GM12865 (cell line): ENCODE data around the gene REXO5.
"Not testable (repeated sequence)": the region's sequence is repeated elsewhere in the genome, so short reads cannot be mapped to it uniquely, and the experiment has no call there.

Experiments
- DNase-seq: peaks from one replicate; pipeline ENCODE4 v3.0.0; 2010; ENCODE audit warnings: low read depth
- H3K4me3 ChIP-seq: 2 replicates; pipeline ENCODE4 v1.5.1; 2011; ENCODE audit warnings: mild to moderate bottlenecking, low read depth, low read length, control low read depth
- CTCF ChIP-seq: IDR thresholded peaks from 2 replicates; pipeline ENCODE4 v1.5.1; 2011; ENCODE audit warnings: low read length, control low read depth, low read depth, inconsistent platforms; ENCODE audit not compliant: insufficient read depth; ENCODE audit errors: missing control alignments

REXO5 gene

GRCh38 chr16:20806168-20807050, at the start of gene REXO5, which contains the start of gene ERI2:
REXO5 (plus strand) TSS chr16:20806527; CDS start chr16:20806954, 427 bp downstream.
ERI2 (minus strand) TSS chr16:20806472; CDS start chr16:20806430, 42 bp downstream.
- peak; percentile 52 for TF ChIP-seq CTCF
- peak; percentile 94 for DNase-seq
- H3K4me3 ChIP-seq, result peak within 1 kb of the TSS; percentile 77

GRCh38 chr16:20760346-20760745, 46.0 kb upstream of the REXO5 start:
- TF ChIP-seq CTCF, result no peak

GRCh38 chr16:20761175-20761574, 45.2 kb upstream of the REXO5 start:
- H3K4me3 ChIP-seq, result no peak overlapping the region
- no peak for DNase-seq
- TF ChIP-seq CTCF, result no peak

More at GRCh38 chr16:20760346-20760745, 46.0 kb upstream of the REXO5 start:
- H3K4me3 ChIP-seq, result no peak overlapping the region
- DNase-seq, result no peak

- DNase-seq, result no peak
- no peak for TF ChIP-seq CTCF
- no peak overlapping the region for H3K4me3 ChIP-seq
These were observed 43.8 kb upstream of the REXO5 start for GRCh38 chr16:20762404-20763123.

- H3K4me3 ChIP-seq, result peak within 1 kb of the TSS; percentile 57
- DNase-seq, result peak; percentile 91
- no peak for TF ChIP-seq CTCF
These were observed 42.7 kb upstream of the REXO5 start, which contains the start of gene ACSM3 for GRCh38 chr16:20763461-20764232. ACSM3 (plus strand) TSS chr16:20764014; CDS start chr16:20770035, 6,021 bp downstream.

GRCh38 chr16:20764448-20764847, 41.9 kb upstream of the REXO5 start:
- DNase-seq, H3K4me3 ChIP-seq: not testable (repeated sequence)

GRCh38 chr16:20765732-20766131, 40.6 kb upstream of the REXO5 start:
- DNase-seq, result no peak
- TF ChIP-seq CTCF, result no peak

More at GRCh38 chr16:20765732-20766131, 40.6 kb upstream of the REXO5 start:
- H3K4me3 ChIP-seq, result no peak overlapping the region
